GM12891 (cell line): Measurements from ENCODE around the gene DPPA5.
"Not testable (repeated sequence)": the region's sequence is repeated elsewhere in the genome, so short reads cannot be mapped to it uniquely, and the experiment has no call there.

Source experiments
- DNase-seq: peaks from one replicate; pipeline ENCODE4 v3.0.0; 2011; ENCODE audit warnings: low spot score; ENCODE audit not compliant: insufficient read length
- FAIRE-seq: peaks from 2 replicates; lab custom pipeline; 2011; peaks lifted over from hg19 to GRCh38; lab: Jason Lieb, UNC
- PAX5 ChIP-seq: IDR thresholded peaks from 2 replicates; pipeline ENCODE4 v1.6.1; 2011; ENCODE audit warnings: low read length, moderate library complexity, mild to moderate bottlenecking; ENCODE audit not compliant: insufficient read depth, severe bottlenecking
- POLR2A ChIP-seq: IDR thresholded peaks from 2 replicates; pipeline ENCODE4 v1.6.1; 2011; ENCODE audit warnings: low read depth, low read length, control low read depth
- POLR2AphosphoS5 ChIP-seq: IDR thresholded peaks from 2 replicates; pipeline ENCODE4 v1.6.1; 2011; ENCODE audit warnings: low read depth, low read length, control low read depth
- POU2F2 ChIP-seq: IDR thresholded peaks from 2 replicates; pipeline ENCODE4 v1.6.1; 2011; ENCODE audit warnings: low read depth, mild to moderate bottlenecking, control low read depth, low read length, moderate library complexity
- SPI1 ChIP-seq: IDR thresholded peaks from 2 replicates; pipeline ENCODE4 v1.6.1; 2011; ENCODE audit warnings: low read depth, low read length, control low read depth
- TAF1 ChIP-seq: IDR thresholded peaks from 2 replicates; pipeline ENCODE4 v1.6.1; 2011; ENCODE audit warnings: low read depth, low read length, control low read depth

The DPPA5 gene

DNA sequence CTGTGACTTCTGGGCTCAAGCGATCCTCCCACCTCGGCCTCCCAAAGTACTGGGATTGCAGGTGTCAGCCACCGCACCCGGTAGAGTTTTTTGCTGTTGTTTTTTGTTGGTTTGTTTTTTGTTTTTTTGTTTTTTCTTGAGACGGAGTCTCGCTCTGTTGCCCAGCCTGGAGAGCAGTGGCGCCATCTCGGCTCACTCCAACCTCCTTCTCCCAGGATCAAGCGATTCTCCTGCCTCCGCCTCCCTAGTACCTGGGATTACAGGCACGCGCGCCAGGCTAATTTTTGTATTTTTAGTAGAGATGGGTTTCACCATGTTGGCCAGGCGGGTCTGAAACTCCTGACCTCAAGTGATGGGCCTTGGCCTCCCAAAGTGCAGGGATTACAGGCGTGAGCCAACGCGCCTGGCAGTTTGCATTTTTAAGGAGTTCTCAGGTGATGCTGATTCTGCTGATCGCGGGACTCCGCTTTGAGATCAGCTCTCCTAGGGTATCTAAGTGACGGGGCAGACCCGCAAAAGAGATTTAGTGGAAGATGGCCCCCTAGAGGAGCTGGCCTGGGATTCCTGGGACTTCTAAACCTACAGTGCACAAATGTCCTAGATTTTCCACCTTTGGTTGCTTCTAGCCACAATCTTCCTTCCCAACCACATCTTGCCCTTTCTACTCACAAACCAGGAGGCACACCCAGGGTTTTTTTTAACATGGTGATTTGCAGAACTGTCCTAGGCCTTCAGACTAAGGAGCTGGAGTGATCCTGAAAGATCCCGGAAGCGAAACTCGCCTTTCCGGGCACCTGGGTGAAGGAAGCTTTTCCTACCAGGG is 45.2 kb downstream of the DPPA5 start:
- TF ChIP-seq SPI1, result no peak
- no peak for TF ChIP-seq PAX5
- no peak for TF ChIP-seq TAF1
- TF ChIP-seq POLR2AphosphoS5, result no peak
- no peak for TF ChIP-seq POLR2A
- no peak for TF ChIP-seq POU2F2
- DNase-seq (no peak), FAIRE-seq (no peak)

DNA sequence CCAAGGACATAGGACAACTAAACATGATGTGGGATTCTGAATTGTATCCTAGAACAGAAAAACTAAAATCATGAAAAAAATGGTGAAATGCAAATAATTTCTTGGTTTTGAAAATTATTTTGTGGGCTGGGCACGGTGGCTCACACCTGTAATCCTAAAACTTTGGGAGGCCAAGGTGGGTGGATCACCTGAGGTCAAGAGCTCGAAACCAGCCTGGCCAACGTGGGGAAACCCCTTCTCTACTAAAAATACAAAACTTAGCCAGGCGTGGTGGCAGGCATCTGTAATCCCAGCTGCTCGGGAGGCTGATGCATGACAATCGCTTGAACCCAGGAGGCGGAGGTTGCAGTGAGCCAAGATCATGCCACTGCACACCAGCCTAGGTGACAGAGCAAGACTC is 50.3 kb downstream of the DPPA5 start:
- not testable (repeated sequence) for DNase-seq
- FAIRE-seq, result peak; percentile 60
- TF ChIP-seq PAX5, result peak; percentile 79
